GM19023 (cell line): ENCODE data around the gene STEAP1.
"Not testable (repeated sequence)": the region's sequence is repeated elsewhere in the genome, so short reads cannot be mapped to it uniquely, and the experiment has no call there.

Experiments
- ATAC-seq: cut with Tn5 transposase; IDR thresholded peaks from one replicate; pipeline ENCODE4 v1.9.1; 2021; ENCODE audit warnings: mild to moderate bottlenecking, moderate library complexity; ENCODE audit not compliant: unreplicated experiment

The STEAP1 gene

DNA sequence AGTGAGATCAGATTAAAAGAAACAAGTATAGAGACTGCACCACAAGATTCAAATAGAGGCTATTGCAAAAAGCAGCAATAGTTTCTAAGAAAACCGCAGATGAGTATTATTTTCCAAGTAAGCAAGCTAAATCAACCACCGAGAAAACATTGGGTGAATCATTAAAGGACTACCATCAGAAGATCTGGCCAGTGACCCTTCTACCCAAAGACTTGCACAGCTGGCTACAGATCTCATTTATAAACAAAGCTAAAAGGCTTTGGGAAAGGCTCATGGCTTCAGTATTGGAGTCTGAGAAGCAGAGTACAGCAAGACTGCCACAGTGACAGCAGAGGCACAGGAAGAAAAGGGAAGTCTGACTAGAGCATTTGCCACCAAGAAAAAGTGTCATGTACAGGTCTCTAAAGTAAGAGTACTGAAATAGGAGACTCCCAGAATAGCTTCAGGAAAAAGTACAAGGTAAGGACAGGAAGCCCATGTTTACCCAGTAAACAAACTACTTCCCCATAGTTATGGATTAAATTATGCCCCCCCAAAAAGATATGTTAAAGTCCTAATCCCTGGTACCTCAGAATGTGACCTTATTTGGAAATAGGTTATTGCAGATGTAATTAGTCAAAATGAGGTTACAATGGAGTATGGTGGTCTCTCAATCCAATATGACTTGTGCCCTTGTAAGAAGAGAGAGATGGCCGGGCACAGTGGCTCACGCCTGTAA is 19.0 kb downstream of the STEAP1 start:
- ATAC-seq = peak; percentile 93

DNA sequence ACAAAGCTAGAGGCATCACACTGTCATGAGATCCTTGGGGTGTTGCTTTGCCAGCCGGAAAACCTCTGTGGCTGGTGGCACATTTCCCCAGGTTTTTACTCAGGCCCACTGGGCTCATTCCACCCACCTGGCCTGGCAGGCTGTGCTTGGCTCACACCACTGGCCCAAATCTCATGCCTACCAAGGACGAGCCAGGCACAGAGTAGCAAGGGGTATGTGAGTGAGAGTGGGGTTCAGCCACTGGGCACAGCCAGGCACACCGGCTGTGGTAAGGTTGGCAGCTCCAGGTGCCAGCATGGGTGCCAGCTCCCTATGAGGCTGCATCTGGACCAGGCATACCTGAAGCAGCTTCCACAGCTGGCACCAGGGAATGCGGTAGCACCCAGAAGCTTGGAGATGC is 21.4 kb downstream of the STEAP1 start:
- ATAC-seq = no peak

DNA sequence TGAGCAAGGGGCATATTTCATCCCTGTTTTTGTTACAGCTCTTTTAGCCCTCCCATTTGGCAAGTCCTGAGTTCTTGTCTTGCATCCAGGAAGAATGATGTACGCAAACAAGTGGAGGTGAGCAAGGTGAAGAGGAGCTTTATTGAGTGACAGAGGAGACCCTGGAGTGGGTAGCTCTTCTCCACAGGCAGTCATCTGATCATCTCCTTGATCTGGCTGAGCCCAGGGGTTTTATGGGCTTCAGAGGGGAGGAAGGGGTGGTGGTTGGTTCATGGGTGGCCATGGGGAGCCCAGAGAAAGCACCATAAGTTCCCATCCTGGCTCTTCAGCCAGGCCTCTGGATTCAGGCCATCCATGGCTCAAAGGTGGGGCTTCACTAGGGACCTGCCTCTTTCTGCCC is 21.9 kb downstream of the STEAP1 start:
- ATAC-seq = no peak

DNA sequence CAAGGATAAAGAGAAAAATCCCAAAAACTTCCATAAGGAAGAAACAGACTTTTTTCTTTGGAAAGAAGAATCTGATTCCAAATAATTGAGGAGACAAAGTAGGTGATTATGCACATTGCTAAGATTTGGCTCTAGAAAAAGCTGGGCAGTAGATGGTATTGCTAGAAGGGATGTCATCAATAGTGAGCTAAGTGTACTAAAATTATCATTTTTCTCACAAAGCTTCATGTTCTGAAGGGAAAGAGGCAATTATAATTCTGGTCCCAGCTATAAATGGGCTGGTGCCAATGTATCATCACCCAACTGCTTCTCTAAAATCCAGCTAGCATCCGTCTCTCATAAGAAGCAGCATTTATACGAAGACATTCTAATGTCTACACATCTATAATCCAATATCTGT is 23.9 kb downstream of the STEAP1 start:
- ATAC-seq = no peak

DNA sequence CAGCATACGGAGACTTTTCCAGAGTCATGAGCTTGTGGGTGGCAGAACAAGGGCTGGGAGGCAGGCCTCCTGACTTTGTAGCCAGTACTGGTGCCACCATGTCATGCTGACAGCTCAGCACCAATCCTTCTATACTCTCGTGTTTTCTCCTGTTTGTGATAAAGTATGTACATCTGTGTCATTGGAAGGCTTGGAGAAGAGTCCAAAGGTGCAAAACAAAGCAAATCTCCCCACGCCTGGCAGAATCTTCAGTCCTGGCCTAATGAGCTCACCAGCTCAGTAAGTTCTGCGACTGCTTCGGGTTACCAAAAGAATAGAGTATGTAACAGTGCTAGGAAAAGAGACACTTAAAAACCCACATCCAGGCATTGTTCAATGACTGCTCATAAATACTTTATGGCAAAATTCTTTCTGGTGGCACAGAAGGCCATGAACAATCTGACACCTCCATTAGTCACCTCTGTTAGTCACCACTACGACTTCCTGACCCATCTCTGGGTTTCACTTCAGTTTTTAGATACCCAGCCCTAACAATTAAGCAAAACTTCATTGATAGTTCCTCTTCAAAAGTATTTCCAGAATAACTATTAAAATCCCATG is 24.5 kb downstream of the STEAP1 start:
- ATAC-seq = peak; percentile 98

DNA sequence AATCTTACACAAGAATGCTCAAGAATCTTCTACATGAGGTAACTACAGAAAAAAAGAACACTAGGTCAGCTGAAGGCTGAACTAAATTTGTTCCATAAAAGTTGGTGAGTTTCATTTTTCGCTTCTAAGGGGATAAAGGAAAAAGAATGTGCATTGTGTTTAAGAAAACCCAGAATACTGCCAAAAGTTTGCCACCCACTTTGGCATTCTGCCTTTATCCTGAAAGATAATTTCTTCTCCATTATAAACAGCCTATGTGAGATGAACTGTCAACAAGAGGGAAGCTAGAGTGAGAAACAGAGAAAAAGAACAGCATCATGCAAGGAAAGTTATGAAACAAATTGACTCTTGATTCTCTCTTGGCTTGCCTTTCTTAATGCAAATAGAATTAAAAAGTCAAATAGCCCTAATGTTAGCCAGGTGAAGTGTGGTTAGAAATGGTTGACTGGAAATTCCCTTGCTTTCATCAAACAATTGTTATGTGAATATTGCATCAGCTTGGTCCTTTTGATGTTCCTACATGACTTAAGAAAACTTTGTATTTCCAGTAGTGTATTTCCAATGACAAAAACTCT is 25.8 kb downstream of the STEAP1 start:
- ATAC-seq = no peak

DNA sequence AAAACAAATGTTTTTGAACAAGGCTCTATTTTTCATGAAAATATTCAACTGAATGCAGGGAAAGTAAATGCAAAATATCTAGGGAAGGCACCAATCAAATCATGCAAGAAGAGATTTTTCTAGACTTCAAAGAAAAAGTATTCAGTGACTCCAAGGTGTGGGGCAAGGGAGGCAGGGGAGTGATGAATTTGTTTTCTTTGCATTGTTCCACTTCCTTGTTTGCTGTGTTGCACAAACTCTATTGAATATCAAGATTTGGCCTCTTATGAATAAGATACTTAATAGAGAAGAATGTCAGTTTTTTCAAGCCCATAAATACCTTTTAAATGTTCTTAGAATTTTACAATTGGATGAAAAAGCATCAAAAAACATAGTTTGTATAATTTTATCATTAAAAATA is 26.4 kb downstream of the STEAP1 start:
- no peak for ATAC-seq

DNA sequence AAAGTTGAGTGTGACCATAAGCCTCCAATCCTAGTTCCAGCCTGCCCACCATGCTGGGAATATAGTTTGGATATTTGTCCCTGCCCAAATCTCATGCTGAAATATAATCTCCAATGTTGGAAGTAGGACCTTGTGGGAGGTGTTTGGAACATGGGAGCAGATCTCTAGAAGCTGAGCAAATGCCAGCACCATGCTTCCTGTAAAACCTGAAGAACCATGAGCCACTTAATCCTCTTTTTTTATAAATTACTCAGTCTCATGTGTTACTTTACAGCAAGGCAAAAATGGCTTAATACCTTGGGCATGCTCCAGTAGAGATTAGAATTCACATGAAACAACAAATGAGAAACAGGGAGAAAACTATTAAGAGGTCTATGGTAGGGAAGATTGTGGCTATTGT is 27.2 kb downstream of the STEAP1 start:
- ATAC-seq = no peak

DNA sequence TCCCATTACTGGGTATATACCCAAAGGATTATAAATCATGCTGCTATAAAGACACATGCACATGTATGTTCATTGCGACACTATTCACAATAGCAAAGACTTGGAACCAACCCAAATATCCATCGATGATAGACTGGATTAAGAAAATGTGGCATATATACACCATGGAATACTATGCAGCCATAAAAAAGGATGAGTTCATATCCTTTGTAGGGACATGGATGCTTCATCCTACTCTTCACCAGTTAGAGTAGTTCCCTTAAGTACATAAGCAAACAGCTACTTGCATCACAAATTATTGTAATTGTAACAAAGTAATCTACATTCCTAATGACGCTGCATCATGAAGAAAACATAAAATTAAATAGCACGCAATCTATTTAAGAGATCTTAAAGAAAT is 32.0 kb downstream of the STEAP1 start:
- not testable (repeated sequence) for ATAC-seq

DNA sequence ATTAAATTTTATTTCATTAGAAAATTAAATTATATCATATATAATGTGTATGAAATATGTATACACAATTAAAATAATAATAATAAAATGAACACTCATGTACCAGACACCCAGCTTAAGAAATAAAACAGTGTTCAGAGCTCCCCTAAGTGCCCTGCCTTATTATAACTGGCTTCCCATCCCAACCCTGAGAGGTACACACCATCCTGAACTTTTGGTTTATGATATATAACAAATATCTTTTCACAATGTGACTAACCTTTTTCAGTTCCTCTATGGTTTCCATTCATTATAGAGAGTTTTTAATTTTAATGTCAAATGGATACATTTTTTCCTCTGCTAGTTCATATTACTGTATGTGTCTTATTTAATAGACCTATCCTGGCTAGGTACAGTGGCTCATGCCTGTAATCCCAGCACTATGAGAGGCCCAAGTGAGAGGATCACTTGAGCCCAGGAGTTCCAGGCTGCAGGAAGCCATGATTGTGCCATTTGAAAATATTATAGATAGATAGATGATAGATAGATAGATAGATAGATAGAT is 33.3 kb downstream of the STEAP1 start:
- ATAC-seq = no peak

DNA sequence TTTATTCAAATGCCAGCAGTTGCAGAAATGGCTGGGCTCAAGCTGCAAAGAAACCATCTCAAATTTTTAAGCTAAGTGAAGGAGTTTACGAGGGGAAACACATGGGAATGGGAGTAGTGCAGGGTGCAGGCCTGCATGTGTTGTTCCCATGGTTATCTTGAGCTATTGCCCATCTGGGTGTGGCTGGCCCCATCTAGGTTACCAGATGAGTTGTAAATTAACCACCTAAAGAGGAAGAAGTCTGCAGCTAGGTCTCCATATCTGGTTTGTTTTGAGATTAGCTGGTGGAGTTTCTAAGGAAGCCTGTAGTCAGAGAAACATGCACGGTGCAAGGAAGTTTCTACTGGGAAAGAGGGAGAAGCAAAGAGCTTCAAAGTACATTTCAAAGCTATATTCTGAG is 34.0 kb downstream of the STEAP1 start:
- peak; percentile 88 for ATAC-seq

DNA sequence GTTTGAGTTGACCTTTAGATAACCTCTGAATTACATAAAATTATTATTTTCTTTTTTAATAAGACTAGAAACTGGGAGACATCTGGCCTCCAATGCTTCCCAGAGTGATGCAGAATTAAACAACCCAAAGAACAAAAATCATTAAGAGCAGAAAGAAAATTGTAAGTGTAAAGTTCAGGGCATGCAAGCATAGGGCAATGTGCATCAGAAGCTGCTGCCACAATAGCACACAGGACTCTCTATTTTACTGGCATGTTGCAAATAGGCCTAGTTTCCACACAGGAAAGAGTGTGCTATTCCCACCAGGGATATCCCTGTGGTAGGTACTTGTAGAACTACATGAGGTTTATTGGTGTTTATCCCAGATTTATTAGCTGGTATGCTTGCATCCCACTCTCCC is 36.7 kb downstream of the STEAP1 start:
- no peak for ATAC-seq

DNA sequence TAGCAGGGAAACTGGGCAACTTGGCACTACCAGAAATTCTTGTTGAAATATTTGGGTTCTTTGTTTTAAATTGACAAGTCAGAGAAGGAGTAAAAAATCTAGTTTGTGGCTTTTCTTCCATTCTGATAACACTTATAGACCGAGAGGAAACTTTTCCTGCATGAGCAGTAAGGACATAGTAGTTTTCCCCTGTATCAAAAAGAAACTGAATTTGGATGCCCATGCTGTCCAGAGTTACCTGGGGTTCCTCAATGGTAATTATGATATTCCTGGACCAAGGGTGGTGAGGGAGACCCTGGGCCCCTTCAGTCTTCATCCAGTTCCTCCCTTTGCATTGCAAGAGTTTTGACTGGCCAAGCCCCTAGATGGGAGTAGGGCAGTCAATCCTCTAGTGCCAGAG is 37.4 kb downstream of the STEAP1 start:
- ATAC-seq = no peak

DNA sequence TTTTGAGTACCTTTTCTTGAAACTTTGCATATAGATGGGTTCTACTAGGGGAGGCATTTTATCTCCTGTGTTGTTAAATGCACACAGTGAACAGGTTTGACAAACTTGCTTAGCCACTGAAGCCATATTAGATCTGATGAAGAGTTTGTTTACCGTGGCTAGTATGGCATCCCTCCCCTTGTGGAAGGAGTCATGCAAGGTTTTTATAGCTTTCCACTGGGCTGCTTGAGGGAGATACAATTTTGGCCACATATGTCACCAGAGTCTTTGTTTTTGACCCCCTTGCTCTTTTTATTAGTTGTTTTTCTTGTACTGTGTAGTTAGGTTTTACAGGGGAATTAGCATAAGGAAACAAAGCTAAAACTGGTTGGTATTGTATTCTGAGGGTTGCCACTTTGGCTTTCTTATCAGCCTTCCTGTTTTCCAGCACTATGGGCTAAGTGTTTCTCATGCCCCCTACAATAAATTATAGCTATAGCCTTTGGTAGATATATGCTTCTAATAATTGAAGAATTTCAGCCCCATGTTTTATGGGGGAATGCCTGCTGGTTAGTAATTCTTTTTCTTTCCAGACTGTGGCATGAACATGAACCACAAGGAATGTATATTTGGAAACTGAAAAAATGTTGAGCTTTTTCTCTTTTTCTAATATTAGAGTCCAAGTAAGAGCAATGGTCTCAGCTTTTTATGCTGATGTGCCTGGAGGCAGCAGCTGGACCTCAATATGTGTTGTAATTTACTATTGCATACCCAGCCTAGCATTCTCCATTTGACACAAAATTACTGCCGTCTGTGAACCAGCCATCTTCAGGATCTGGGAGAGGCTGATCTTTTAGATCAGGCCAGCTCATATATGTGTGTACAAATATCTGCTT is 38.8 kb downstream of the STEAP1 start:
- no peak for ATAC-seq

DNA sequence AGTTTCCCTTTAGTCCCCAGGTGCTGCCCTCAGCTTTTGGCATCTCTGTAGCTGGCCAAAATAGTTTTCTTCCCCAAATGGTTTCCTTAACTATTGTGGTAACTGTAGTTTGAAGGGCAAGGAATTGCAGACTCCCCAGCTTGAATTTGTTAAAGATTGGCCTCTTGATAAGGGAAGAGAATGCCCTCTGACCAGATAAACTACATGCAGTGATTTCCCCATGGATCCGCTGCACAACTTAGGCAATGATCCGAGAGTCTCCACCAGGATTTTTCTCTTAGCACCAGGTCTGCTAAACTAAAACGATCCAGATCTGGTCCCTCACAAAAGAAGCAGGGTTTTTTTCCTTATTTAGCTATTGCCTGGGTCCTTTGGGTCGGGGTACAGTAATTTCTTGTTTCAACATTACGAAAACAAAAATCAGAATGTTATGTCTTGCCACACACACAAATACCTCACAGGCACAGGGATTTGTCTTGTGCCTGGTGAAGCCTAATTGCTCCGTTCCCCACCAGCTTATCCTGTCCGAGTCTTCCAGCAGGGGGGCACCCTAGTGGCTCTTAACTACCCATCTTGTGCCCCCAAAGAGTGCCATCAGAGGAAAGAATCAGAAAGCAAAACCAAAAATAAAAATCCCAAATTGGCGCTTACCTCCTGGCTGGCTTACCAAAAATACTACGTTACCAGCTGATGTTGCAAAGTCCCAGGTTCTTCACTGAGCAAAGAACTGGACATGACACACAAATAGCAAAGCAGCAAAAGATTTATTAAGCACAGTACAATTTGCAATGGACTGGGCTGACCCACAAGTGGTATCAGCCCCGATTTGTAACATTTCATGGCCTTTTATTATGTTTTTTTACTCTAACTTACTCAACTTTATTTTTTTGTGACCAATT is 40.9 kb downstream of the STEAP1 start:
- ATAC-seq = no peak

DNA sequence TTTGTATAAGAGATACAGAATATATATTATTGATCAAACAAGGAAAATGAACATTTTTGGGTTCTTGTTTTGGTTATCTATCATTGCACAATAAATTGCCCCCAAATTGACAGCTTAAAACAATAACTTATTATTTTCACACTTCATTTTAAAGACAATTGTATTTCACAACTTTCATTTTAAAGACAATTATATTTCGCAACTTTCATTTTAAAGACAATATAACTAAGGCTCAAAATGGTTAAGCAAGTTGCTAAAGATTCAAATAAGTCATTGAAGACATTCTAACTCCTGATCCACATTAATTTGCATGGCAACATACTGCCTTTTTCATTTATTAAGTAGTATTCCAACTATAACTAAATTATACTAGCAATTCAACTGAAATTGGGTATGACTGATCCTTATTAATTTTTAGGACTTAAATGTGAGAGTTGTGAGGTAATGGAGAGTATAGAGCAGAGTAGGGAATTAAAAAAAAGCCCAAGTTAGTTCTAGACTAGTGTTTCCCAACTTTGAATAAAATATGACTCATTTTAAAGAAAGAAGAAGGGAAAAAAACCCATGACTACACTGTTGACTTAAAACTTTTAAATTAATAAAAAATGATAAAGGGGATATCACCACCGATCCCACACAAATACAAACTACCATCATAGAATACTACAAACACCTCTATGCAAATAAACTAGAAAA is 47.4 kb downstream of the STEAP1 start:
- ATAC-seq = no peak

DNA sequence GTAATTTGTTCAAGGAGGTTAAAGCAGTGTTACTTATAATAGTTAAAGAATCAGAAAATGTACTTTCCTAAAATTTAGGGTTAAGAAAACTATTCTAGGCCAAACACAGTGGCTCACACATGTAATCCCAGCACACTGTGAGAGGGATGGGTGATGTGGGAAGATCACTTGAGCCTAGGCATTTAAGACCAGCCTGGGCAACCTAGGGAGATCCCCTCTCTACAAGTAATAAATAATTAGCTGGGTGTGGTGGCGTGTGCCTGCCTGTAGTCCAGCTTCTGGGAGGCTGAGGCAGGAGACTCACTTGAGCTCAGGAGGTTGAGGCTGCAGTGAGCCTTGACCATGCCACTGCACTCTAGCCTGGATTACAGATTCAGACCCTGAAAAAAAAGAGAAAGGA is 53.7 kb downstream of the STEAP1 start:
- no peak for ATAC-seq

DNA sequence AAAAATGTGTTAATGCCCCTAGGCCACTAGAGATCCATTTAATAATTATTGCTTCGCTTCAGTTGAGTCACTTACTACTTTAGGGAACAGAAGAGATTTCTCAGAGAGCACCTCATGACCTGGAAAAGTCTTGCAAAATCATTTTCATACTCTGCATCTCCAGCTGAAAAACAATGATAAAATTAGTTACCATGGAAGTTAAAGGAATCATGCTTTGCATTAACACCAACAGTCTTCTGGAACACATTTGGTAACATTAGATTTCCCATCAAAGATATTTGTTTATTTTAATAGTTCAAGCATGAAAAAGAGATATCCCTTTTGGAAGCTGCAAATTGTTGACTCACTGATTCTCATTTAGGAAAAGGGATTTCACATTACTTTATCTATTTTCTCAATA is 55.5 kb downstream of the STEAP1 start:
- ATAC-seq = no peak

DNA sequence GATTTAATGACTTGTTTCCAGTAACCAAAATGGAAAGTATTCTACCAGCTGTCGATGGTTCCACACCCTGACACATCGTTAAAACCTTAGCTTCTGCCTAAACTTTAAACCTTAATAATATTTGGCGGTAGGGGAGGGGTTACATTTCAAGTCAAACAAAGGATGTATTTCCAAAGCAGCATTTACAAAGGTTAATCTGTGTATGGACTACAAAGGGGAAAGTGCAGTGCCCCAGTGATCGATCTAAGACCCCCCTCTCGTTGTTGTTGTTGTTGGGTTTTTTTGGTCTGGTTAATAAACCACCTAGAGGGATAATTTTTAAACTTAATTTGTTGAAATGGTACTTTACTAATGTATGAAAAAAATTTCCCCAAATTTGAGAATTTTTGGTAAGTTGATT is 56.2 kb downstream of the STEAP1 start:
- no peak for ATAC-seq

DNA sequence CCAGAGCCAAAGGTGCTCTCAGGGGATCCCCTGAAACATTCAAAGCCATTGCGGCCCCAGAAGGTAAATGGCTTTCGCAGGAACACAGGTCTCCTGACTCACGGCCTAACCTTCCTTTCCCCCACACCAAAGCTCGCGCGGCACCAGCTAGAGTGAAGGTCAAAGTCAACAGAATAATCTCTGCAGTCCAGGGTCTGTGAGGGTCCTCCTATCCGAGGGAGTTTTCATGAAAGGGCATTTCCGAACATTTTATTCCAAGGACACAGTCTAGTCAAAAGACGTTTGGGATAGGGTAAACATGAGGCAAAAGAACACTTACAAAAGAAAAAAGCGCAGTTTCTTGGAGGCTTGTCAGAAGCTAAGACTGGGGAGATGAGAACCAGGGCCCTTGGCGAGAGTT is 56.7 kb downstream of the STEAP1 start:
- peak; percentile 3 for ATAC-seq
